EH (cell line): ENCODE measurements around the gene SLC16A7.

ENCODE experiments used
- DNase-seq: peaks from one replicate; pipeline ENCODE4 v3.0.0-alpha.2; 2015; ENCODE audit warnings: low read depth

SLC16A7 gene

DNA sequence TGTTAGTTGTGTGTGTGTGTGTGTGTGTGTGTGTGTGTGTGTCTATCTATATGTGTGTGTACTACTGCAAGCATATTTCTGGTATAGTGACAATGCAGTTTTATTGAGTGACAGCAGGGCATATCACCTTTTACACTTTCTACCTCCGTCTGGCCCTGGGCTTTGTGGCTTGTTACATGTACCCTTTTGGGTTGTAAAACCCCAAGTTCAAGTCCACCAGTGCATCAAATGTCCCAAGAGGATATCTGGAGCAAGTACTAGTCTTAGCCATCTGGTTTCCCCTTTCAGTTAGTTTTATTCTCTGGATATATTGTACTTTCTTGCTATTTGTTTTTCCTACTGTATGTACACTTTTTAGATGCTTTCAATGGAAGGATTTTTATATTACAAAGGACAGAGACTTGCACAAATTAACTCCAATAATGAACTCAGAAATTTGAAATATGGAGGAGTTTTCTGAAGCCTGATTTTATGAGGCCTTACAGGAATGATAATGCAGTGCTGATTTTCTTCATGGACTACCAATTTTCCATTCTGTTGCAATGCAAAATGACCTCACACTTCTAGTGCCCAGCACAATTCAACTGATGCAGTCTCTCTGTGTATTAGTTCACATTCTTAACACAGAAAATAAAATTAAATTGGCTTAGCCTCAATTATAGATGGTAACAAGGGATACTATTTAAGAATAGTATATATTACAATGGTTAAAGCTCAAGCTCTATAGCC lies 29.1 kb downstream of the SLC16A7 start:
- no peak for DNase-seq

DNA sequence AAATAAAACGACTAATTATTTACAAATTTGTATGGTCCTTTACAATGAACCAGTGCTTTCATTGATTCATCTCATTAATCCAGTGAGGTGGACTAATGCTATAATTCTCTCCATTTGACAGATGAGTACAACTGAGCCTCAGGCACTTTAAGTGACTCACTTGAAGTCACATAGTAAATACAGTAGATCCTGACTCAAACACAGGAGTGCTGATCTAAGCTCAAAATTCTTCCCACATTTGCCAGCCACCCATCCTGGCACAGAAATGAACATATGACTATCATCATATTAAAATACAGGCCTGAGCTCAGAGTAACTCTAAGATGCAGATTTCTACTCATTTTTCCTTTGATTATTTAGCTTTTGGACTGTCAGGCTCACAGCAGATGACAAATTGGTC lies 30.6 kb downstream of the SLC16A7 start:
- peak; percentile 57 for DNase-seq

DNA sequence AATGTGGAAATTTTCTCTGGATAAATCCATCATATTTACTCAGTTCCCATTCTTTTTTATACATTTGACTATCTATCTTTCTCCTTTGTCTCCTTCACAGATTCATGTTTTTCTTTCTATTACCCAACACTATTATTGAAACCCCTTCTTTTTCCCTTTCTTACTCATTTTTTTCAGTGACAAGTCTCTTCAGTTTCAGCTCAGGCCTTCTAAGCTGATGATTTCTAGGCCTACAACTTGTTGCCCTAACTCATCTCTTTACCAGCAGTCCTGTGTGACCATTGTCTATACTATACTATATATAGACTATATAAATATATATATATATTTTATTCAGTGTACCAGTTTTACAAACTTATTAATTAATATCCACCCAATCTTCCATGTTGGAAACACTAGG lies 31.8 kb downstream of the SLC16A7 start:
- DNase-seq: no peak

DNA sequence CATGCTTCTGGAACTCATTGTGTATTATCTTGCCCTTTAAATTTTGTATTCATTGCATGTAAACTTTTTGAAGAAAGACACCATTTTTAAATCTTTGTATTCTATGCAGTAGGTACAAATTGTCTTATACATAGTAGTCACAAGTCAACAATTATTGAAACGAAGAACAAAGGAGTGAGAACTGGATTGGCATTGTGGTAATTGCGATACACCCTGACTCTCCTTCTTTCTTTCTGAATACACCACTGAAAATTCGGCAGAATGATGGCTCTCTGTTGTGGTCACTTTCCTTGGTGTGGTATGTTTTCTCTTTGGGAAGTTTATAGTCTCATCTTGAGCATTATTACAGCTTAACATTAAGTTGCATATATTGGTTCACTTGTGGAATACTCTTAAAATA lies 34.1 kb downstream of the SLC16A7 start:
- DNase-seq: no peak

DNA sequence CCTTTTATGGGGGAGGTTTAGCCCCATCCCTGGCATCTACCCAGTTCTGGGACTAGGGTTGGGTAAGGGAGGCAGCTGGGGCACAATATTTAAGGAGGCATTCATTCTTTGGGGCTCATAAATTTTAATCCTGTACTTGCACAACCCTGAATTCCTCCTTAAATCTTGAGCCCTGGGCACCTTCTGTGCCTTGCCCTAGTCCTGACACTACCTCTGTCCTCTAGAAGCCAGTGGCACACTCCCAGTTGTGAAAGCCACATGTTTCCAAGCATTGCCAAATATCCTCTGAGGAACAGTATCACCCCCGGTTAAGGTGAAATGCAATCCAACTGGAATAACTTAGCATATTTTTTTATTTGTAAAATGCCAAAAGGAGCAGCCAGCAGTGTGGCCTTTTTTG lies 36.6 kb downstream of the SLC16A7 start:
- no peak for DNase-seq

DNA sequence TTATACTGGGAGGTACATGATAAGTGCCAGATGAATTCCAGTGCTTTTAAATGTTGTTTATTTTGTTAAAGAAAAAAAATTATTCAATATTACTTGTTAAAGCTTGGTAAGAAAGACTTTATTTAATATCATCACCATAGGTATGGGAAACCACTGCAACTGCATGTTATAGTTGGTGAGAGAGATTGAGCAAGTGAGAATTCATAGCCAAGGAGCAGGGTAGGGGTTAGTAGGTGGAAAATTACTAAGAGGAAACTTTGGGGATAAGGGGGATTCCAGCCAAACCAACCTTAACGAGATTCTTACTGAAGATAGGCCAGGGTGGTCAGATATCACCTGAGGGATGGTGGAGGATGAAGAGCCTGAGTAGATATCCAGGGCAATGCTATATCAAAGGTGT lies 38.4 kb downstream of the SLC16A7 start:
- DNase-seq: no peak

DNA sequence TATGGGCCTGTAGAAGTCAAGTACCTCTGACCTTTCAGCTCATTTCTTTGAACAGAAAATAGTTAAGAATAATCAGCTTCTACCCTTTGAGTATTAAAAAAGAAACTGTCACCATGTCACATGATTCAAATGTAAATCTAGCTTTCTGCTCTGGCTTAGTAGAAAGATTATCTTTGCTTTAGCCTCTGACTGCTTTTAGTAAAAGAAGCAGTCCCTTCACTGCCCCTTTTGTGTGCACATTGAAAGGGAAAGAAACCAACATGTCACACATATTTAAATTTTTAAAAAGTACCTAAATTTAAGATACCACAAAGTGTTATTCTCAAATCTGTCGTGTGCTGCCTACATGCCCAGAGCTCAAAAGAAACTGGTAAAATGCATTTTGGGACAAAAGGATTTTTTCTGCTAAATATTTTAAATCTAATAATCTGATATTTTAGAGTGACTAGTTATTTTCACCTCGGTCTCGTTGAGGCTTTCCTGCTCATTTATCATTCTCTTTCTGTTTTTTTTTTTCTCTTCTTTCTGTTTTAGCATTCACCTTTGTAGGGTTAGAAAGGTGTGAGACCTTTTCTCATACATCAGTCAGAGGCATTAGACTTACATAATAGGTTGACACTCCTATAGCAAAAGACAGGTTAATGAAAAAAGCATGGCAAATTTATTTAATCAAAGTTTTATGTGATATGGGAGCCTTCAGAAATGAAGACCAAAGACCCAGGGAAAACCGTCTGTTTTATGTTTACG lies 41.3 kb downstream of the SLC16A7 start:
- DNase-seq: no peak

DNA sequence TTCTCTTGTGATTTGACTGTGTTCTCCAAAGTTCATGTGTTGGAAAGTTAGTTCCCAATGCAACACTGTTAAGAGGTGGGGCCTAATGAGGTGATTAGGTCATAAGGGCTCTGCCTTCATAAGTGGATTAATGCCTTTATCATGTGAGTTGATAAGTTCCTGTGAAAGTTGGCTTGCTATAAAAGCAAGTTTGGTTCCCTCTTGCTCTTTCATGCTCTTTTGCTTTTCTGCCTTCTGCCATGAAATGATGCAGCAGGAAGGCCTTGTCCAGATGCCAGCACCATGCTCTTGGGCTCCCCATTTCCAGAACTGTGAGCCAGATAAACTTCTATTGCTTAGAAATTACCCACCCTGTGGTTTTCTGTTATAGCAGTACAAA lies 41.9 kb downstream of the SLC16A7 start:
- no peak for DNase-seq

DNA sequence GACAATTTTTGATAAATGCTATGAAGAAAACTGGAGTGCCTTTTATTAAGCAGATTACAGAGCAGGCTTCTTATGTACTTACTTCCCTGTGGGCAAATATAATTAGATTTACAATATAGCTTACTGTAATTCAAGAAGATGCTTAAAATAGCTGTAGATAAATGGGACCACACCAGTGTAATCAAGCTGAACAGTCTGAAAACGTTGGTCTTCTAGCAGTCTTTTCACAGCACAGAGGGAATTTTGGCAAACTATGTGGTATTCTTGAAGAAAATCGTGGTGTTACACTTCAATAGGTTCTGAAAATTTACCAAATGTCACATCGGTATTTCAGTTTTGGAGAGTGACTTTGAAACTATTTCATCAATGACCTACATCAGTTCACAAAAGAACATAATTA lies 47.7 kb downstream of the SLC16A7 start:
- DNase-seq: no peak

DNA sequence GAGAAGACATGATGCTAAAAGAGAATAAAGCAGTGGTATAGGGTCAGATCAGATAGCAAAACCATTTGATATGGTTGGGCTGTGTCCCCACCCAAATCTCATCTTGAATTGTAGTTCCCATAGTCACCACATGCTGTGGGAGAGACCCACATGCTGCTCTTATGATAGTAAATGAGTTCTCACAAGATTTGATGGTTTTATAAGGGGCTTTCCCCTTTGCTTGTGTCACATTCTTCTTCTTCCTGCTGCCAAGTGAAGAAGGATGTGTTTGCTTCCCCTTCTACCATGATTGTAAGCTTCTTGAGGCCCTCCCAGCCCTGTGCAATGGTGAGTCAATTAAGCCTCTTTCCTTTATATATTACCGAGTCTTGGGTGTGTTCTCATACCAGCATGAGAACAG lies 49.4 kb downstream of the SLC16A7 start:
- DNase-seq: no peak

DNA sequence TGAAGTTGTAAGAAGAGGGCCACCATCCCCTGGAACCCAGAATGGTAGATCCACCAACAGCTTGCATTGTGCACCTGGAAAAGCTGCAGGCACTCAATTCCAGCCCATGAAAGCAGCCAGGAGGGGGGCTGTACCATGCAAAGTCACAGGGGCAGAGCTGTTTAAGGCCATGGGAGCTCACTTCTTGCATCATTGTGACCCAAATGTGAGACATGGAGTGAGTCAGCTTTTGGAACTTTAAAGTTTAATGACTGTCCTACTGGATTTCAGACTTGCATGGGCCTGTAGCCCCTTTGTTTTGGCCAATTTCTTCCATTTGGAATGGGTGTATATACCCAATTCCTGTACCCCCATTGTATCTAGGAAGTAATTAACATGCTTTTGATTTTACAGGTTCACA lies 50.8 kb downstream of the SLC16A7 start:
- DNase-seq: peak; percentile 10

DNA sequence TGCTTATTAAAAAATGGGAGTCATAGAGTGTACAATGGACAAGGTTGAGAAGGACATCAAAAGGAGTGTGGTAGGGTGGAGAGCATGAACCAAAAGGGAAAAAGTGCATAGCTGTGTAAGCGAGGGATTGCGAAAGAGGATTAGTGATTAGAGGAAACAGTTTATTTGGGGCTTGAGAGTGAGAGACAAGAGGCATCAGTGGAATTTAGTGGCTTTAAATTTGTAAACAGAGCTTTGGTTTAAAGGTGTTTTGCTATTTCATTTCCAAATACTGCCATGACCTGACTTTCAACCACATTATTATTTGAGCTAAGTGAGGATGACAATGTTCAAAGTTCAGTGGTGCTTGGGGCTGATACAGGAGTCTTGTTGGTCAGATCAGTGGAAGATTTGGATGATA lies 53.4 kb downstream of the SLC16A7 start:
- peak; percentile 29 for DNase-seq

DNA sequence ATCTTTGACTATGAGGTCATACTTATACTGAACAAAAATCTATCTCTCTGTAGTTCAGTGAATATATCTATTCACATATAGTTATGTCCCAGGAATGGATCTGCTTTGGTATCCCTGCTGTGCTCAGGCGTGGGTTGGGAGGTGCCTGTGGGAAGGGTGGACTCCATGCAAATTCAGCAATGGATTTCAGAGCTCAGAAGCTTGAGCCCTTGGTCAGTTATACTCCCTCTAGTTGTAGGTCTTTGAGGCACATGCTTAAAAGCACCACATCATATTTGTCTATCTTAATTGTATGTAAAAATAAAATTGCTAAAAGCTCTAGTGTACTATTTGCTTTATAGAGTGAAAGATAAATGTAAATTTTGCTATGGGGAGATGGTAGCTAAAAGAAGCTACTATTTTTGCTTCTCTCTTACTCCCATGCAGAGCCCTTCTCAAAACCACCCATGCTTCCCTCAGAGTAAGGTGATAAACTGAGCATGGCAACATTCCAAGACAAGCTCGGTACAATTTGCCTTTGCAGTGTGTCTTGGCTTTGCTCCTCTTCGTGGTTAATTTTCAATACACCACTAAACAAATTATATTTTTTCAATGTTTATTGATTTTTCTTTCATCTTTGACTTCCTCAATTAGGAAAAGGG lies 54.9 kb downstream of the SLC16A7 start:
- no peak for DNase-seq

DNA sequence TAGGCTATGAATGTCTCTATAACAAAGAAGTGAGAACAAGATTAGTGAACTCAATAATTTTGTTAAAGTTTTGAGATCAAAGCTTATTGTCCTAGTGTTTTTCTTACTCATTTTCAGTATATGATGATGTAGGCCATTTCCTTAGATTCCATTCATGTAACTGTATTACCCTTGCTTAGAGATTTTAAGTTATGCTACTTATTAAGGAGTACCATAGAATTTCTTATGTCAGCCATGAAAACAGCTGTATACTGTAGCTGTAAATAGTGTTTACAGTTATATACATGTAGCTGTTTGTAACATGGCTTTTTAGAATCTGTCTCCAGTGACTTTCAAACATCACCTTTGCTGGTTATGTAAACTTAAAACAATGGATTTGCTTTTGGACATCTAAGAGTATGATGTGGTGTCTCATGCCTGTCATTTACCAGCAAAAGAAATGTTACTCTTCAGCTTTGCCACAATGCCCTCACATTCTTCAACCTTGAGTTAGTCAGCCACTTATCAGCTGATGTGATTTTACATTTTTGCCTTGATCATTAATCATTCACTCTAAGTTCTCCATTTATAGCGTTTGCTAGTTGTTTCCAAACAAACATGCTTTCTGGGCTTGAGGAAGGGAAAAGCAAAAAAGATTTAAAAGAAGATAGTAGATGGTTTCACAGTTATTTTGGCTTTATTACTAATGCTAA lies 55.5 kb downstream of the SLC16A7 start:
- peak; percentile 52 for DNase-seq

DNA sequence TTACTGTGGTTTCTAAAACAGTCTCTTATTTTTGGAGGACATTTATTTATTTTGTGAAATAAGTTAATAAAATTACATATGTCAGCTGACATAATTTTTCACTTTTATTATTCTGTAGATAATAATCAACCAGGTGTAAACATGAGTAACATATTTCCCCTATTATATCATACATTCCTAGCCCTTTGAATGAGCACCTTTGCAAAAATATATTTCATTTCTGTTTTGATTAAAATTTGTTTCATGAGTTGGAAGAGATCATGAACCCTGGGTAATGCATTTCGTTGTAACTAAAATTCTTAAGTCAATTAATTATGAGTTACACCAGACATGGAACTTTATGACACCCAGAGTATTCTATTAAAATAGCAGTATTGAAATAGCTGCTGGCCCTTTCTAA lies 56.3 kb downstream of the SLC16A7 start:
- no peak for DNase-seq

DNA sequence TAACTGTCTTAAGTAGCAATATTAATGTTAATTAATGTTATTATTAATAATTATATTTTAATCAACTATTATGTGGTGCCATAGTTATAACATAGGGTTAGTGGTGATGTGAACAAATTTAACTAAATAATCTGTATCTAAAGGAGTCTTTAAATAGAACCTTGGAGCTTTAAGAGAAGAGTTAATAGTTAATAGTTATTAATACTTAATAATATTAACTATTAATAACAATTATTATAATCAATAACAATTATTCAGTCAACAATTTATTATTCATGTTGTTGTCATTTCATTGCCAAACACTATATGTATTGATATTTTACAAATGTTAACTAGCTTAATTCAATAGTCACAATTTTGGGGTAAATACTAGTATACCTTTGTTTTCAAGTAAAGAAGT lies 58.2 kb downstream of the SLC16A7 start:
- DNase-seq: no peak

DNA sequence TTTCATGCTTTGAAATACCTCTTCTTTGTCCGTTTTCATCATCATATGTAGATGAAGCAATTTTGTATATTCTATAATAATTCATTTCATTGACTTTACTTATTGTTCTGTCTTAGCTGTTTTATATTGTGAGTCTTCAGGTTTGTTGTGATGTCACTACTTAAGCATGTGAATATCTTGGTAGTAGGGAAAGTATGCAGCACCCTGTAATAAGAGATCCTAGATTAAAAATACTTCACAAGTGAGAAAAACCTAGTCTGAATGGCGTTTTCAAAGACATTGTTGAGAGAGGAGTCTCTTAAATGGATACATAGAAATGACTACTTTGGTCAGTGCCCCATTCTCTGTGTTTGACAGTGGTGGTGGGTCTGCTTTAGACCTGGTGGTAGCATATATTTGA lies 61.4 kb downstream of the SLC16A7 start:
- peak; percentile 55 for DNase-seq

DNA sequence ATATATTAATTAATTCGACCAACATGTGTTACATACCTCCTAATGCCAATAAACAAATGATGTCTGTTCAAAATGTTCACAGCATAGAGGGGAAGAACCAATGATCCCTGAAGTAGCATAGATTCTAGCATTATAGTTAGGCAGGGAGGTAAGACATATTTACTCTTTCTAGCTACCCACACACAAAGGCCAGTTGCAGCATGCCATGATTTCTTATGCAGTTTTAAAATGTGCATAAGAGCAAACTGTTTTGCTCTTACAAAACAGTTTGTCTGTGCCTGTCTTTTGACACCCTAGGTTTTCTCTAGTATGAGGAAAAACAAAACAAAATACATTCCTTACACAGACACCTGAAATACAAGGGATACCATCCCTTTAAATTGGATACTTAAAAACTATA lies 61.9 kb downstream of the SLC16A7 start:
- DNase-seq: no peak

DNA sequence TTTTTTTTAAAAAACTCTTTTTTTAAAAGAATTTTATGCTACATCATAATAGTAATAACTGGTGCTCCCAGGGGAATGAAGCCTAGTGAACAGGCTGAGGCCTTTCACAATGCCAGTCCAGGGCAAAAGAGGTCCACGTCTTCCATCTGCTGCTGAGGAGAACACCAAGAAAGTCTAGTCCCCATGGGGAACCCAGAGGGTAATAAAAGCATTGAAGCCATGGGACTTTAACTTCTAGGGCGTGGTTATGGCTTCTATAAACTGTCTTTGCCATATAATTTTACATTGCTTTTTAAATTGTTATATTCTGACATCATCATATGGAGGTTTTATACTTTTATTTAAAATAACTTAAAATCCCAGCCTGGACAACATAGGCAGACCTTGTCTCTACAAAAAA lies 64.3 kb downstream of the SLC16A7 start:
- no peak for DNase-seq

DNA sequence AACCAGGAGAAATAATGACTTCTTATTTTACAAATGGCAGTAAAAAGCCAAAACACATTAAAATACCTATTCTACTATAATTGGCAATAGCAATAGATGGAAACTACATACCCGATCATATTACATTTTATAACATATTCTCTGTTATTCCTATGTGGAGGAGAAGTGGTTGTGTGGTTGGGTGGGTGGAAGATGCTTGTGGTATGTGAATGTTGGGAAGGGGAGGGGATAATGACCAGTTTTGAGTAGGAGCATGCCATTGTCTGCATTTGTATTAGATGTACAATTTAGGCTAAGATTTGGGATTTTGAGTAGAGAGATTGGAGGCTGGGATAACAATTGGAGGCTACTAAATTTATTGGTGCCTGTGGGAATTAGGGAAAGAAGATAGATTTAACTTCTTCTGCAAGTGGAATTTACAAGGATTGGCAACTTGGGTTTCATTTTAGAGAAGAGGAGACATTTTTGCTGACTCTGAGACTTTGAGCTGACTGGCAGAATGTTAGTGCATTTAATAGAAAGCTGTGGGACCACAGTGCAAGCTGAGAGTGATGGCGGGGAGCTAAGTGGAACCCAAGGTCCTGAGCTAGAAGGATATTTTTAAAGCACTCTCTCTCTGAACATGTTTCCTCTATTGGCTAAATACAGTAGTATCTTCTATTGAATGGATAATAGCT lies 65.2 kb downstream of the SLC16A7 start:
- no peak for DNase-seq

DNA sequence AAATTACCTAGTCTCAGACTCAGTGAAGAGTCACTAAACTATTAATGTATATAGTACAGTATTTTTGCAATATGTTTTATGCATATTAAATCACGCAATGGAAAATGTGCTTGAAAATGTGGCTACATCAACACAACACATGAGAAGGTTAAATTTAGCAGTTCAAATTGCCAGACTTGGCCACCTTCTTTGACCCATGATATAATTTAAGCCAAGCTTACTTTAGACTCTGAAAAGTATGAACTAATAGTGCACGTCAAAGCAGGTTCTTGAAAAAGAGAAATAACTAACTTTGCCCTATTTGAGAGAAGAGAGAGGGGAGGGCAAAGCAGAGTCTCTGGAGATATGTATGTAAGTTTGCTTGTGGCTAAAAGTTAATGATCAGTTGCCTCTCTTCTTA lies 68.7 kb downstream of the SLC16A7 start:
- DNase-seq: no peak

DNA sequence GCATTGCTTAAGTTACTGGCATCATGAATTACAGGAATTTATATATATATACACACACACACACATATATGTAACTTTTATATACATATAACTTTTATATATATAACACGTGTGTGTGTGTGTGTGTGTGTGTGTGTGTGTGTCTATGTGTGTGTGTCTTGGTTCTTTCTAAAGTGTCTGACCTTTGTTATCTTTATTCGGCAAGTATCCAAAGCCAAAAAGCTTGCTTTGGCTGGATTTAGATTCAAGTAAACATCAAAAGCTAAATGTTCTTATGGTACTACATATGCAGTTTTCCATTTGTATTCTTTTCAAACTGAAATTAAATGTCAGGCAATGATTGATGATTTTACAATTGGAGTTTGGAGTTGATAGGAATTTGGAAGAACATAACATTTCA lies 69.9 kb downstream of the SLC16A7 start:
- DNase-seq: no peak
